HL-60 (cell line): ENCODE data around the gene FRMPD4.

Source experiments
- DNase-seq, 2 experiments: peaks; one replicate each; pipeline ENCODE4 v3.0.0-alpha.2; 2010 to 2020; ENCODE audit warnings: low read depth in 1 of 2, low spot score in 1 of 2
- H3K27ac ChIP-seq: fragments of 250-450 bp; sonication (Bioruptor Pico); replicated peaks from 2 replicates; pipeline ENCODE4 v1.5.1; 2020; ENCODE audit warnings: mild to moderate bottlenecking, moderate library complexity
- H3K27me3 ChIP-seq: fragments of 250-450 bp; sonication (Bioruptor Pico); 2 replicates; pipeline ENCODE4 v1.5.1; 2021; ENCODE audit warnings: mild to moderate bottlenecking, moderate library complexity; ENCODE audit not compliant: insufficient read depth, poor library complexity, severe bottlenecking
- H3K4me3 ChIP-seq: replicated peaks from 2 replicates; pipeline ENCODE4 v1.5.1; 2011; ENCODE audit warnings: mild to moderate bottlenecking, control low read depth, low read length; ENCODE audit not compliant: insufficient read depth
- CTCF ChIP-seq: IDR thresholded peaks from one replicate; pipeline ENCODE4 v1.5.1; 2011; ENCODE audit warnings: low read length, control low read depth, inconsistent platforms; ENCODE audit not compliant: insufficient read depth
- GABPA ChIP-seq: IDR thresholded peaks from 2 replicates; pipeline ENCODE4 v1.6.1; 2012; ENCODE audit warnings: low read depth
- POLR2AphosphoS5 ChIP-seq: IDR thresholded peaks from 2 replicates; pipeline ENCODE4 v1.6.1; 2012; ENCODE audit warnings: low read depth
- REST ChIP-seq: IDR thresholded peaks from 2 replicates; pipeline ENCODE4 v1.6.1; 2012; ENCODE audit warnings: low read depth; ENCODE audit not compliant: insufficient replicate concordance
- SPI1 ChIP-seq: IDR thresholded peaks from 2 replicates; pipeline ENCODE4 v1.6.1; 2012; ENCODE audit warnings: low read depth, mild to moderate bottlenecking, borderline replicate concordance

The FRMPD4 gene

GRCh38 chrX:12423346-12423745, 285.1 kb downstream of the FRMPD4 start:
- TF ChIP-seq GABPA: no peak
- TF ChIP-seq CTCF: no peak
- no peak for TF ChIP-seq POLR2AphosphoS5
- no peak for TF ChIP-seq SPI1
- TF ChIP-seq REST: no peak
- Histone ChIP-seq H3K4me3 (no peak overlapping the region), H3K27ac (no peak overlapping the region), H3K27me3 (no peaks in the 10 kb centered on the region)
- no peak for DNase-seq

- H3K4me3 ChIP-seq: no peak overlapping the region
- no peak overlapping the region for H3K27ac ChIP-seq
- TF ChIP-seq POLR2AphosphoS5: no peak
- no peak for TF ChIP-seq SPI1
- no peak for TF ChIP-seq CTCF
- no peaks in the 10 kb centered on the region for H3K27me3 ChIP-seq
- peak; percentile 20 to 33 for DNase-seq
Observed at GRCh38 chrX:12425496-12425895, 287.2 kb downstream of the FRMPD4 start.

GRCh38 chrX:12426420-12426819, 288.1 kb downstream of the FRMPD4 start:
- Histone ChIP-seq H3K27ac (no peak overlapping the region), H3K27me3 (no peaks in the 10 kb centered on the region), H3K4me3 (no peak overlapping the region)
- TF ChIP-seq POLR2AphosphoS5 (no peak), CTCF (no peak), REST (no peak), GABPA (no peak), SPI1 (no peak)
- DNase-seq: no peak

GRCh38 chrX:12434493-12434892, 296.2 kb downstream of the FRMPD4 start:
- H3K4me3 ChIP-seq: no peak overlapping the region
- DNase-seq: no peak
- H3K27me3 ChIP-seq: no peaks in the 10 kb centered on the region
- no peak for TF ChIP-seq REST
- no peak for TF ChIP-seq CTCF
- TF ChIP-seq GABPA: no peak
- no peak for TF ChIP-seq SPI1
- no peak for TF ChIP-seq POLR2AphosphoS5
- H3K27ac ChIP-seq: no peak overlapping the region
